Dedifferentiated amniotic fluid mesenchymal stem cell (primary cell): ENCODE data around the gene TIMM29.
"Not testable (repeated sequence)": the region's sequence is repeated elsewhere in the genome, so short reads cannot be mapped to it uniquely, and the experiment has no call there.

Experiments used
- DNase-seq: peaks from one replicate; pipeline ENCODE4 v3.0.0-alpha.2; 2016; ENCODE audit errors: extremely low spot score

Gene TIMM29

DNA sequence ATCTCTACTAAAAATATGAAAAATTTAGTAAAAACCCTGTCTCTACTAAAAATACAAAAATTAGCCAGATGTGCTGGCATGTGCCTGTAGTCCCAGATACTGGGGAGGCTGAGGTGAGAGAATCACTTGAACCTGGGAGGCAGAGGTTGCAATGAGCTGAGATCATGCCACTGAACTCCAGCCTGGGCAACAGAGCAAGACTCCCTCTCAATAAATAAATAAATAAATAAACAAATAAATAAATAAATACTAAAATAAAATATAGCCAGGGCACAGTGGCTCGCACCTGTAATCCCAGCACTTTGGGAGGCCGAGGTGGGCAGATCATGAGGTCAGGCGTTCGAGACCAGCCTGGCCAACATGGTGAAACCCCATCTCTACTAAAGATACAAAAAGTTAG, 14.8 kb downstream of the TIMM29 start:
- not testable (repeated sequence) for DNase-seq

DNA sequence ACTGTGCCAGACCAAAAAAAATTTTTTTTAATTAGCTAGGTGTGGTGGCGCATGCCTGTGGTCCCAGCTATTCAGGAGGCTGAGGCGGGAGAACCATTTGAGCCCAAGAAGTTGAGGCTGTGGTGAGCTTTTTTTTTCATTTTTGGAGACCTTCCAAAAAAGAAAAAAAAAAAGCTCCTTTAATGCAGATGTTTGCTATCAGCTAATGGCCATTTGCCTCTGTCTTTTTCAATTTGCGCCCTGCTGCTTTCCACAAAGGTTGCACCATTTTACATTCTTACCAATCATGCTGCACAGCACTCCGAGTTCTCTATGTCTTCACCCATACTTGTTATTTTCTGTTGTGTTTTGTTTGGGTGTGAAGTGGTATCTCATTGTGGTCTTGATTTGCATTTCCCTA, 16.7 kb downstream of the TIMM29 start:
- no peak for DNase-seq

DNA sequence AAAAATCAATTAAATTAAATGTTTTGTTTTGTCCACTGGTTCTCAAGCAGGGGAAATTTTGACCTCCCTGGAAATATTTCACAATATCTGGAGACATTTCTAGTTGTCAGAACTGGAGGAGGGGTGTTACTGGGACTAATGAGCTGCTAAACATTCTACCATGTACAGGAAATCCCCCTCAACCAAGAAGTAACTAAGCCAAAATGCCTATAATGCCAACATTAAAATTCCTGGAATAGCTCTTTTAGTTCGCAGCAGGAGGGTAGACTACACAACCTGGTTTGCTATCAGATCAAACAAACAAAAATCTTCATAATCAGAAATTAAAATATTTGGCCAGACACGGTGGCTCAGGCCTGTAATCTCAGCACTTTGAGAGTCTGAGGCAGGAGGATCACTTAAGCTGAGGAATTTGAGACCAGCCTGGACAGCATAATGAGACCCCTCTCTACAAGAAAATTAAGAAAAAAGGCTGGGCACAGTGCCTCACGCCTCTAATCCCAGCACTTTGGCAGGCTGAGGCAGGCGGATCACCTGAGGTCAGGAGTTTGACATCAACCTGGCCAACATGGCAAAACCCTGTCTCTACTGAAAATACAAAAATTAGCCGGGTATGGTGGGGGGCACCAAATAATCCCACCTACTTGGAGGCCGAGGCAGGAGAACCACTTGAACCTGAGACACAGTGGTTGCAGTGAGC, 18.5 kb downstream of the TIMM29 start:
- no peak for DNase-seq

DNA sequence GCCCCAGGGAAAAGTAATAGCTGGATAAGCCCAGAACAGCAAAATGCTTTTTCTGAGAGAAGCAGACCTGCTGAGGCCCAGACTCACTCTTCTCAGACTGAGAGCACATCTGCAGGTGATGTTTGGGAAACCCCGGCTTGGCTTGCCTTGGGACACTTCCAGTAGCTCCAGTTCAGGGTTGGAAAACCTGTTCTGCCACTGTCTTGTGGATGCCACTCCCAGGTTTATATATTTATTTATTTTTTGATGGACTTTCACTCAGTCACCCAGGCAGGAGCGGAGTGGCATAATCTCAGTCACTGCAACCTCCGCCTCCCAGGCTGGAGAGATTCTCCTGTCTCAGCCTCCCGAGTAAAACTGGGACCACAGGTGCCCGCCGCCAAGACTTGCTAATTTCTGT, 24.2 kb downstream of the TIMM29 start:
- DNase-seq = no peak

DNA sequence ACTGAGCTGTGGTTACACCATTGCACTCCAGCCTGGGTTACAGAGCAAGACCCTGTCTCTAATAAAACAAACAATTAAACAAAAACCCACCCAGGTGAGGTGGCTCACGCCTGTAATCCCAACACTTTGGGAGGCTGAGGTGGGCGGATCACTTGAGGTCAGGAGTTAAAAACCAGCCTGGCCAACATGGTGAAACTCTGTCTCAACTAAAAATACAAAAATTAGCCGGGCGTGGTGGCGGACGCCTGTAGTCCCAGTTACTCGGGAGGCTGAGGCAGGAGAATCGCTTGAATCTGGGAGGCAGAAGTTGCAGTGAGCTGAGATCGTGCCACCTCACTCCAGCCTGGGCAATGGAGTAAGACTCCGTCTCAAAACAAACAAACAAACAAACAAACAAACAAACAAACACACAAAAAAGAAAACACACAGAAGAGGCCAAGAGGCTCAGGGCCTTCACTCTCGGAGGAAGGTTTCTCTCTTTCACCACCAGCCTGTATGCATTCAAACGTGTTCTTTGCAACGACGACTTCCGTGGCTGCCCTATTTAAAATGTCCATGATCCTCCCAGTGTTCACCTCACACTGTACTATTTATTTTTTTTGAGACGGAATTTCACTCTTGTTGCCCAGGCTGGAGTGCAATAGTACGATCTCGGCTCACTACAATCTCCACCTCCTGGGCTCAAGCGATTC, 30.8 kb downstream of the TIMM29 start:
- DNase-seq = not testable (repeated sequence)

DNA sequence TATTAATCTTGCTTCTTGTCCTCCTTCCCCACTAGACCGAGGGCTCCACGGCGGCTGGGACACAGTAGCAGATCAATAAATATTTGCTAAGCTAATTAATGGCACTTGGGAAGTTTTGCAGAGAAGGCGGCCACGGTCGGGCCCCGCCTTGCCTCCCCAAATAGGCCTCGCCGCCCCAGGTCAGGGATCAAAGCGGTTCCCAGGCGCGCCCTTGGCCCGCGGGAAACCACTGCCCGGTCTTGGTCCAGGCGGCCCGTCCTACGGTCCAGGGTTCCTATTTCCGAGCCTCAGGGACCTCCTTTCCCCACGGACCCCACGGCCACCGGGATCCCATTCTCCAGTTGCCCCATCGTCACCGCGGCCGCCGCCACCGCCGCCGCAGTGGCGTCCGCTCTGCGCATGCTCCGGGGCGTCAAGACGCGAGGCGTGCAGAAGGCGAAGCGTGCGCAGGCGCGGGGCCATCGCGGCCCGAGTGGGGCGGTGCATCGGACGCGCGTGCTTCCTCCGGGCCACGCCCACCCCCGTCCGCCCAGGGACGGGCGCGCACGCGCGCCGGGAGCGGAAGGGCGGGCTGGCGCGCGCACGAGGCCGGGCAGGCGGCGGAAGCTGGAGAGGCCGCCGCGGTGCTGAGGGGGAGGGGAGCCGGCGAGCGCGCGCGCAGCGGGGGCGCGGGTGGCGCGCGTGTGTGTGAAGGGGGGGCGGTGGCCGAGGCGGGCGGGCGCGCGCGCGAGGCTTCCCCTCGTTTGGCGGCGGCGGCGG, 31.9 kb downstream of the TIMM29 start, which contains the start of gene SMARCA4:
SMARCA4 (plus strand) TSS at position 717 of the 759 bp plus-strand sequence. CDS start 23,122 bp downstream, outside the sequence.
- peak; percentile 92 for DNase-seq

DNA sequence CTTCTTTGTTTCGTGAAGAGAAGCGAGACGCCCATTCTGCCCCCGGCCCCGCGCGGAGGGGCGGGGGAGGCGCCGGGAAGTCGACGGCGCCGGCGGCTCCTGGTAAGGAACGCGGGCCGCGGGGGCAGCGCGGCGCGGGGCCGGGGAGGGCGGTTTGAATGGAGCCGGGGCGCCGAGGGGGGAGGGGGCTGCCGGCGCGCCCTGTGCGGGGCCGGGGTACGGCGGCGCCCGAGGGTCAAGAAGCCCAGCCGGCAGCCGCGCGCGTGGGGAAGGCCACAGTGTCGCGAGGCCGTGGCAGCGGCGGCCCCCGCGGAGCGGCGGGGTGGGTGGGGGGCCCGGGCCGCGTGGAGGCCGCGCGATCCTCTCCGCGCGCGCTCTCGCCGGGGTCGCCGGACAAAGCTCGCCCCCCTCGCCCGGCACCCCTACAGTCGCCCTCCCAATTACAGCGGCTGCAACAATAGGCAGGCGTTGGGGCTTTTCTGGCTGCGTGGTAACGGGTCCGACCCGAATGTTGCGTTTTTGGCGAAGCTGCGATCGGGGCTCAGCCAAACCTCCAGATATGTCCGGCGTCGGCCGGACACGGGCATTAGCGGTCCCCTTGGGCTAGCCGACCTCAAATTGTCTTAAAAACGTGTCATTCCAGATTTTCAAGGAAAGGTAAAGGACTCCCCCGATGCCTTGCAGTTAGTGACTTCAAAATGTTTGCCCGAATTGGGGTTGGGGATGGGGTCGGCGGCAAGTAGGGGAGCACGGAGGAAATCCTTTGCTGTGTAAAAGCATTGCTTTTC, 32.7 kb downstream of the TIMM29 start:
- peak; percentile 35 for DNase-seq

DNA sequence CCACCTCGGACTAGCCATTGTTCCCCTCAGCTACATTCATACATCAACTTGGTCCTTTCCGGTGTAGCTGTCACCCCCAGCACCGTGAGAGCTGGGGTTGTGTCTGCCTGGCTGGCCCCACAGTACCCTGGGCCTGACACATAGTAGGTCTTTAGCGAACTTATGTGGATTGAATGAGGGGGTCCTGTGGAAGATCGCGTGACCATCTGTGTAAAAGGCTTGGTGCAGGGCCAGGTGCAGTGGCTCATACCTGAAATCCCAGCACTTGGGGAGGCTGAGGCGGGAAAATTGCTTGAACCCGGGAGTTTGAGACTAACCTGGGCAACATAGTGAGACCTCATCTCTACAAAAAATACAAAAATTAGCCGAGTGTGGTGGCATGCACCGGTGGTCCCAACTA, 34.3 kb downstream of the TIMM29 start:
- DNase-seq = no peak

DNA sequence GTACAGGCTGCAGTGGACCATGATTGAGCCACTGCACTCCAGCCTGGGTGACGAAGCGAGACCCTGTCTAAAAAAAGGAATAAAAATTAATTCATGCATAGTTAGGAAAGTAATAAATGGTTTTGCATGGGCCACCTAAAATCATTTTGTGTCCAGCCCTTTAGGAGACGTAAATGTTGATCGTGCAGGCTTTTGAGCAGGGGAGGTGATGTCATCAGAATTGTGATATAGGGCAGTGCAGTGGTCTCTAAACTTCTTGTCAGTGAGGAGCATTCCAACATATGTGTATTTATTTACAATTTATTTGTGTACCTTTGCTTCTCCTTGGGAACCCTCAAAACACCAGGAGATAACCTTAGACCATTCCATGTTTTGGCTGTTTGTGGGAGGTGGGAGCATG, 35.3 kb downstream of the TIMM29 start:
- no peak for DNase-seq

DNA sequence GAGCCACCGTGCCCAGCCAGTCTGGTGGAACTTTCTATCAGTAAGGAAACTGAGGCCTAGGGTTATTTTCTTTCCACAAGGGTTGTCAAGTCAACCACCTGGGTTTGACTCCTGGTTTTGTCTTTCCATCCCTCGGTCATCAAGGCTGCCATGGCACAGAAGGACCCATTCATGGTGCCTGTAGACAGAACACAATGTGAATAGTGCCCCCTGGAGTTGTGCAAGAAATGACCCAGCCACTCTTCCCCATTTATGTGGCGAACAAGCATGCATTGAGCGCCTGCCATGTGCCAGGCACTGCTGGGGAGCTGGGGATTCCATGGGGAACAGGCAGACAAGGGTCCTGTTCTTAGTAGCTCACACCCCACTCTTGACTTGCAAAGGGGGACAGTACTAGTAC, 36.3 kb downstream of the TIMM29 start:
- DNase-seq = no peak

DNA sequence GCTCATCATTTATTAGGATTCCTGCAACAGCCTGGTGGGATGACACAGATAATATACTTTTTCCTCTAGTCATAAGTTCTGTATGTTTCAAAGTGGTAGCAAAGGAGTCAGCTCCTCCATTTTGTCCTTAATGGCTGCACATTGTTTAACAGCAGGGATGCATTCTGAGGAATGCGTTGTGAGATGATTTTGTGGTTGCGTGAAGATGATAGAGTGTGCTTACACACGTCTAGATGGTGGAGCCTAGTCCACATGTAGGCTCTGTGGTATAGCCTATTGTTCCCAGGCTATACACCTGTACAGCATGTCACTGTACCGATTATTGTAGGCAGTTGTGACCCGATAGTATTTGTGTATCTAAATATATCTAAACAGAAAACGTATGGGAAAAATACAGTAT, 36.8 kb downstream of the TIMM29 start:
- no peak for DNase-seq

DNA sequence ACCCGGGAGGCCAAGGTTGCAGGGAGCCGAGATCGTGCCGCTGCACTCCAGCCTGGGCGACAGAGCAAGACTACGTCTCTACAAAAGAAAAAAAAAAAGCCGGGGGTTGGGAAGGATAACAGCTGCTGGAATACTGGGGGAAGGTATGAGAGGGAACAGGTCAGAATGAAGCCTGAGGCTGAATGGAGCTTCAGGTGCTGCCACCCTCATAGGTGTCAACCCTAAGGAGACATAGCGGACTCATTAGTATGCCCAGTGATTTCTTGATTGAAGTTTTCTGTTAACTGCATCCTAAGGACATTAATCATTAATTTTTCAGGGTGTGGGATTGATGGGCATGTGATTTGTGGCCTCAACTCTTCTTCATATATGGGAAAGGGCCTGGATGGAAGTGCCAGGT, 38.2 kb downstream of the TIMM29 start:
- DNase-seq = no peak

DNA sequence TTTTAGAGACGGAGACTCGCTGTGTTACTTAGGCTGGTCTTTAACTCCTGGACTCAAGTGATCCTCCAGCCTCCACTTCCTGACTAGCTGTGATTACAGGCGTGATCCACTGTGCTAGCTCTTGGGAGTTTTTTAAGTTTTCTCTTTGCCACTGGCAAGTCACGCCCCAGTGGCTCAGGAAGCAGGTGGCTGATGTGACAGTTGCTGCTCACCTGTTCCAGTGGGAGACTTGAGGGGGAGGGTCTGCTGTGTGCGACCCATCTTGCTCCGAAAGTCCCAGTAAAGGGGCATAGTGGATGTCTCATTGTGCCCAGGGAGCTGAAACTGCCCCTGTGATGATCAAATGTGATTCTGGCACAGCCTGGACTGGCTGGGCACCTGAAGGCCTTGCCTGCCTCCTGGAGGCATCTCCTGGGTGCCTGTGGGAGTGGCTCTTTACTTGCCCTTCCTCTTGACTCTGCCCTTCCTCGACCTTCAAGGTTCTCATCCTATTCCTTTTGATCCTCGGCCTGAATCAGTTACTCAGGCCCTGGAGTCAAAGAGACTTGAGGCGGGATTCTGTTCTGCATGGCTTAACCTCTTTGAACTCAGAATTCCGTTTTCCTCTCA, 40.0 kb downstream of the TIMM29 start:
- DNase-seq = no peak

DNA sequence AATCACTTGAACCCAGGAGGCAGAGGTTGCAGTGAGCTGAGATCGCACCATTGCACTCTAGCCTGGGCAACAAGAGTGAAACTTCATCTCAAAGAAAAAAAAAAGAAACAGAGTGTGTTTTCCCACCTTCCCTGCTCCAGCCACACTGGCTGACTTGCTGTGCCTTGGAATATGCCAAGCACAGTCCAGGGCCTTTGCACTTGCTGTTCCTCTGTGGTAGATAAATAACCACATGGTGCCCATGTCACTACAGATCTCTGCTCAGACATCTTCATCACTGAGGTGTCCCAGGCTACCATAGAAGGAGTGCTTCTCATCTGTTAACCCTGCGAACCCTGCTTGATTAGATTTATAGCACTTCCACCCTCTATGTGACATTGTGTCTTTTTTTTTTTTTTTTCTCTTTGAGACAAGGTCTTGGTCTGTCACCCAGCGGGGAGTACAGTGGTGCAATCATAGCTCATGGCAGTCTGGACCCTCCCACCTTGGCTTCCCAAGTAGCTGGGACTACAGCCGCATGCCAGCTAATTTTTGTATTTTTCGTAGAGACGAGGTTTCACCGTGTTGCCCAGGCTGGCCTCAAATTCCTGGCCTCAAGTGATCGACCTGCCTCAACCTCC, 42.6 kb downstream of the TIMM29 start:
- DNase-seq = no peak

DNA sequence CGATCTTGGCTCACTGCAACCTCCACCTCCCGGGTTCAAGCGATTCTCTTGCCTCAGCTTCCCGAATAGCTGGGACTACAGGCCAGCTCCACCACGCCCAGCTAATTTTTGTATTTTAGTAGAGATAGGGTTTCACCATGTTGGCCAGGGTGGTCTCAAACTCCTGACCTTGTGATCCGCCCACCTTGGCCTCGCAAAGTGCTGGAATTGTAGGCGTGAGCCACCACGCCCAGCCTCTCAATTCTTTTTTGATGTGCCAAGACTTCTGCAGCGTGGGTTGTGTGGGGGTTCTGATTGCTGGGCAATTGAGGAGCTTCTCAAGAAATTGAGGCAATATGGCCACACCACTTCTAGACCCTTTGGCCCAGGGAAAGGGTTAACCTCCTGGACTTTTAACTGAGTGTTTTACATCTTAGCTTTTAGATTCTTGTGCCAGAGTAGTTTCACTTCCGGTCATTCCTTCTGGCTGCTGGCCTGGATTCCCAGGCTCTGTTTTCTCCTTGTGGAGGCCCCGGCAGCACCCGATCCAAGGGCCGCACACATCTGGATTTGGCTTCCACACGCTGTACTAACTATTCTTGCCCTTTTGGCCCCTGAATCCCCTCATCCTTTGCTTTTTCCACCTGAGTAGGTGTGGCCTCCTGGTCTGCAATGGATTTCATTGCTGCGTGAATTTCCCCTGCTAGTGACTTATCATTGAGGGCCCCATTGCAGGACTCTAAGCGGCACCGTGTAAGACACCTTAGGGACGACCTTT, 46.9 kb downstream of the TIMM29 start:
- DNase-seq = peak; percentile 46

DNA sequence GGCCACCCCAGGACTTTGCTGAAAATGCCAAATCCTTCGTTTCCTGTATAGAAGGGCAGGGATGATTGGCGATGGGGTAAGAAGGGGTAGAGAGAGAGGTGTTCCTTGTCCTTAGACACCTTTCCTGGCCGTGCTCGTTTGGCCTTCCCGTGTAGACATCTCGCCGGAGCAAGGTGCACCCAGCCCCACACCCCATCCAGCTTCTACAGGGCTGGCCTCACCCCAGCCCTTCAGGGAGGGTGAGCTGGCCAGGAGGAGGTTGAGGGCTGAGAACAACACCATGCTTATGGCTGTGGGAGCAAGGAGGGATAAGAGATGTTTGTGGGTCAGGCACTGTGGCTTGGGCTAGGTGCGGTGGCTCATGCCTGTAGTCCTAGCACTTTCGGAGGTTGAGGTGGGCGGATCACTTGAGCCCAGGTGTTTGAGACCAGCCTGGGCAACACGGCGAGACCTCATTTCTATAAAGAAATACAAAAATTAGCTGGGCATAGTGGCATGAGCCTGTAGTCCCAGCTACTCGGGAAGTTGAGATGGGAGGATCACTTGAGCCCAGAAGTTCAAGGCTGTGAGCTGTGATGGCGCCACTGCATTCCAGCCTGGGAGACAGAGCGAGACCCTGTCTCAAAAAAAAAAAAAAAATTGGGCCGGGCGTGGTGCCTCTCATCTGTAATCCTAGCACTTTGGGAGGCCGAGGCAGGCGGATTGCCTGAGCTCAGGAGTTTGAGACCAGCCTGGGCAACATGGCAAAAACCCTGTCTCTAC, 47.7 kb downstream of the TIMM29 start:
- no peak for DNase-seq

DNA sequence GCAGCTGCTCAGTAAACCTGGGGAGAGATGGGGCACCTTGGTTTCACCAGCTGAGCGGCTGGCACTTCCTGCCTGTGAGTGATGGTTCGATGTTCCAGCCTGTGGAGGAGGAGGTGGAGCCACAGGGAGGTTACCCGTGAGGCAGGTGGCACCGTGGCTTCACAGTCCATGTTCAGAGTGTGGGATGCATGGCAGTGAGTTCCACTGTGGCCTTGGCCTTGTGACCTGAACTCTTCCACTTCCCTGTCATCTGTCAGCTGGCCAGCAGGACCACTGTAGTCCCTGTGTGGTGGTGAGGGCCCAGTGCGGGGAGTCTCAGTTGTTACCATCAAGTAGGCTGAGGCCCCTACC, 49.1 kb downstream of the TIMM29 start:
- DNase-seq = no peak
